ENCODE data around the gene SMG7.

DNA sequence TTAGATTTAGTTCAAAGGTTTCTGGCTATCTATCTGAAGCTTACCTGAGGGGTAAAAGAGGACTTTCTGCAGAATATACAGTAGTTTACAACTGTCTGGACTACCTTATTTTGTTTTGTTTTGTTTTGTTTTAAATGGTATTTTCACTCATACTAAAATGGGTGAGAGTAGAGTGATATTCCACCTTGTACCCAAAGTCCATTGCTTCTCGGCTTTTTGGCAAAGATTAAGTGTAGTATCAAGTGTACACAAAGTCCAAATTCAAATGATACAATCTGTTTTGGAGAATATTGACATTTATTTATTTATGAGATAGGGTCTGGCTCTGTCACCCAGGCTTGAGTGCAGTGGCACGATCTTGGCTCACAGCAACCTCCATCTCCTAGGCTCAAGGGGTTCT is 11.7 kb upstream of the SMG7 start:
- TF ChIP-seq GATA3 (IDR thresholded peaks at IDR 0.05; ENCODE audit: low read depth, low read length) (no peak), GATA2 (IDR thresholded peaks at IDR 0.05; ENCODE audit: low read depth, low read length) (no peak)
